CD14-positive monocyte (primary cell): ENCODE results near the gene NDUFB11. TPM values are rescaled to one million over a fixed set of nuclear protein-coding genes. Genes with fewer than 3 reads are reported as not detected.

Source experiments
- DNase-seq, 3 donors: peaks; one replicate each; pipeline ENCODE4 v3.0.0-alpha.2; 2011 to 2022
- H2AFZ ChIP-seq: 2 replicates; pipeline ENCODE4 v1.6.0; 2012; ENCODE audit warnings: mild to moderate bottlenecking, low read depth, low read length, inconsistent platforms; ENCODE audit not compliant: insufficient read depth, poor library complexity, severe bottlenecking
- H3K27ac ChIP-seq, 2 donors: 1 replicate in 1 of 2; 2 replicates in 1 of 2; pipeline ENCODE4 v1.5.1; 2012 to 2013; ENCODE audit warnings: low read length in 2 of 2, control low read depth in 1 of 2, inconsistent platforms in 1 of 2, low read depth in 1 of 2, mild to moderate bottlenecking in 1 of 2
- H3K27me3 ChIP-seq, 2 donors: one replicate each; pipeline versions ENCODE4 v1.6.0 to v1.6.1; 2011 to 2013; ENCODE audit warnings: low read length in 2 of 2; ENCODE audit not compliant: control insufficient read depth in 2 of 2, insufficient read depth in 2 of 2
- H3K36me3 ChIP-seq, 2 donors: replicated peaks in 1 of 2; 1 replicate in 1 of 2; 2 replicates in 1 of 2; pipeline versions ENCODE4 v1.5.1 to v1.6.1; 2012 to 2013; ENCODE audit warnings: low read length in 2 of 2, control low read depth in 1 of 2, inconsistent platforms in 1 of 2, mild to moderate bottlenecking in 1 of 2; ENCODE audit not compliant: insufficient read depth in 2 of 2, control insufficient read depth in 1 of 2
- H3K4me1 ChIP-seq, 2 donors: 1 replicate in 1 of 2; 2 replicates in 1 of 2; pipeline versions ENCODE4 v1.5.1 to v1.6.1; 2012 to 2013; ENCODE audit warnings: low read length in 2 of 2, control low read depth in 1 of 2, inconsistent platforms in 1 of 2, mild to moderate bottlenecking in 1 of 2, moderate library complexity in 1 of 2; ENCODE audit not compliant: insufficient read depth in 2 of 2, control insufficient read depth in 1 of 2
- H3K4me2 ChIP-seq: replicated peaks from 2 replicates; pipeline ENCODE3; 2012; ENCODE audit warnings: low read length, moderate library complexity, mild to moderate bottlenecking; ENCODE audit not compliant: poor library complexity, severe bottlenecking; ENCODE audit errors: extremely low read depth
- H3K4me3 ChIP-seq, 3 experiments: fragments of 200-600 bp in 1 of 3; sonication (generic) in 1 of 3; replicated peaks in 1 of 3; 1 replicate in 2 of 3; 2 replicates in 1 of 3; pipeline ENCODE4 v1.5.1; 2011 to 2013; ENCODE audit warnings: low read length in 3 of 3, mild to moderate bottlenecking in 3 of 3, control low read depth in 2 of 3, low read depth in 2 of 3, inconsistent platforms in 1 of 3, moderate library complexity in 1 of 3
- H3K79me2 ChIP-seq: 2 replicates; pipeline ENCODE4 v1.6.0; 2012; ENCODE audit warnings: mild to moderate bottlenecking, control low read depth, inconsistent platforms, low read length, moderate library complexity; ENCODE audit not compliant: insufficient read depth
- H3K9ac ChIP-seq: 2 replicates; pipeline ENCODE4 v1.6.0; 2017; ENCODE audit warnings: low read length, mild to moderate bottlenecking; ENCODE audit not compliant: insufficient read depth, poor library complexity, severe bottlenecking
- H3K9me3 ChIP-seq, 2 donors: replicated peaks in 1 of 2; 1 replicate in 1 of 2; 2 replicates in 1 of 2; pipeline versions ENCODE4 v1.5.1 to v1.6.1; 2012 to 2013; ENCODE audit warnings: low read length in 2 of 2, control low read depth in 1 of 2; ENCODE audit not compliant: control insufficient read depth in 1 of 2, insufficient read depth in 1 of 2
- H4K20me1 ChIP-seq: 2 replicates; pipeline ENCODE4 v1.6.0; 2012; ENCODE audit warnings: mild to moderate bottlenecking, low read length, control low read depth, moderate library complexity; ENCODE audit not compliant: insufficient read depth
- H3K27ac Mint-ChIP-seq, 7 donors: one replicate each; pipeline ENCODE4 v1.8.0; 2020; ENCODE audit warnings: mild to moderate bottlenecking in 7 of 7, mixed read lengths in 7 of 7, moderate library complexity in 6 of 7, inconsistent platforms in 2 of 7
- H3K27me3 Mint-ChIP-seq, 3 donors: one replicate each; pipeline ENCODE4 v1.8.0; 2021 to 2022; ENCODE audit warnings: low read depth in 3 of 3, mild to moderate bottlenecking in 3 of 3, mixed read lengths in 3 of 3, moderate library complexity in 3 of 3, inconsistent platforms in 1 of 3
- H3K36me3 Mint-ChIP-seq, 2 donors: one replicate each; pipeline ENCODE4 v1.8.0; 2020; ENCODE audit warnings: mixed read lengths in 2 of 2, inconsistent platforms in 1 of 2, mild to moderate bottlenecking in 1 of 2
- H3K4me1 Mint-ChIP-seq: one replicate; pipeline ENCODE4 v1.8.0; 2020; ENCODE audit warnings: mild to moderate bottlenecking, mixed read lengths
- H3K4me3 Mint-ChIP-seq, 2 donors: one replicate each; pipeline ENCODE4 v1.8.0; 2020; ENCODE audit warnings: mild to moderate bottlenecking in 2 of 2, mixed read lengths in 2 of 2, moderate library complexity in 1 of 2
- H3K9me3 Mint-ChIP-seq, 7 donors: one replicate each; pipeline ENCODE4 v1.8.0; 2020 to 2022; ENCODE audit warnings: mixed read lengths in 7 of 7, mild to moderate bottlenecking in 6 of 7, moderate library complexity in 6 of 7, inconsistent platforms in 2 of 7
- WGBS: methylation state at CpG from one replicate; pipeline ENCODE4 v1.1.5; 2013; ENCODE audit warnings: missing lambda C conversion rate; ENCODE audit not compliant: insufficient coverage; 5-methylcytosine and 5-hydroxymethylcytosine counted together
- intact Hi-C, 2 donors: fragments of 100-400 bp; cut with micrococcal nuclease; formaldehyde crosslinking; loops; one replicate each; pipeline versions ENCODE4 v1.15.0 to v1.15.1; 2023
- polyA plus RNA-seq, 3 donors: library from polyadenylated mRNA; depleted of rRNA in 1 of 3; unstranded in 2 of 3; stranded (reverse) in 1 of 3; fragments of 300-500 nt in 2 of 3; fragments of >200 nt in 1 of 3; fragmentation: Illumina TruSeq in 2 of 3; gene quantifications; 1 replicate in 2 of 3; 2 replicates in 1 of 3; pipeline ENCODE4 v1.2.3, GENCODE V29; 2012 to 2021
- TF ChIP-seq, protein P1 (sequence below): fragments of 200-600 bp; IDR thresholded peaks from one replicate; pipeline ENCODE4 v1.8.0; 2022; ENCODE audit warnings: antibody characterized with exemption, mild to moderate bottlenecking

NDUFB11 gene
- polyA plus RNA-seq, 3 donors: 35.2 to 139 (median 104) TPM

DNA sequence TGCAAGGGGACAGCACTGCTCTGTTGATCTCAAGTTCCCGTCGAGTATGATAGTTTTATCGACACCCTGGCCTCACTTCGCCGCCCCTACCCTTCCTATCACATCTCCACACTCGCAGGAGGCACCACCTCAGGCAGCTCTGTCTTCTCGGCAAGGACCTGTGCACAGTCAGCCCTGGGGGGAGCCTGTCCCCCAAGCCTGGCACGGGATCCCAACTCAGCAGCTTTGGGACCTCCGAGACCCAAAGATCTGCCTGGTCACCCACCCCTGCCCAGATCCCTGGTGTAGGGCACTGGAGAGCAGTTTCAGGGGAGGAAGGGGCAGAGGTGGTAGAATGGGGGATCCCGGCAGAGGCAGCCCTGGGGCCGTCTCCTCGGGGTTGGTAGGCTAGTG, 31.1 kb upstream of the NDUFB11 start:
- TF ChIP-seq, protein P1, sequence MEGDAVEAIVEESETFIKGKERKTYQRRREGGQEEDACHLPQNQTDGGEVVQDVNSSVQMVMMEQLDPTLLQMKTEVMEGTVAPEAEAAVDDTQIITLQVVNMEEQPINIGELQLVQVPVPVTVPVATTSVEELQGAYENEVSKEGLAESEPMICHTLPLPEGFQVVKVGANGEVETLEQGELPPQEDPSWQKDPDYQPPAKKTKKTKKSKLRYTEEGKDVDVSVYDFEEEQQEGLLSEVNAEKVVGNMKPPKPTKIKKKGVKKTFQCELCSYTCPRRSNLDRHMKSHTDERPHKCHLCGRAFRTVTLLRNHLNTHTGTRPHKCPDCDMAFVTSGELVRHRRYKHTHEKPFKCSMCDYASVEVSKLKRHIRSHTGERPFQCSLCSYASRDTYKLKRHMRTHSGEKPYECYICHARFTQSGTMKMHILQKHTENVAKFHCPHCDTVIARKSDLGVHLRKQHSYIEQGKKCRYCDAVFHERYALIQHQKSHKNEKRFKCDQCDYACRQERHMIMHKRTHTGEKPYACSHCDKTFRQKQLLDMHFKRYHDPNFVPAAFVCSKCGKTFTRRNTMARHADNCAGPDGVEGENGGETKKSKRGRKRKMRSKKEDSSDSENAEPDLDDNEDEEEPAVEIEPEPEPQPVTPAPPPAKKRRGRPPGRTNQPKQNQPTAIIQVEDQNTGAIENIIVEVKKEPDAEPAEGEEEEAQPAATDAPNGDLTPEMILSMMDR: no peak
- Histone ChIP-seq H4K20me1 (peaks cover 15% of the 10 kb centered on the region), H3K36me3 (peaks cover 82 to 99% of the 10 kb centered on the region in 2 donors), H3K4me3 (no peak overlapping the region), H3K9ac (no peak overlapping the region), H3K4me1 (no peaks in the 10 kb centered on the region), H3K27me3 (no peaks in the 10 kb centered on the region), H3K9me3 (no peaks in the 10 kb centered on the region), H3K27ac (no peak overlapping the region), H2AFZ (no peak overlapping the region), H3K4me2 (no peak overlapping the region), H3K79me2 (no peaks in the 10 kb centered on the region)
- intact Hi-C loops: no loop called here
- 100% methylated on average over 1 of the region's 12 CpGs for WGBS
- Mint-ChIP-seq H3K36me3 (peaks cover 60 to 88% of the 10 kb centered on the region in 2 donors), H3K4me3 (no peak overlapping the region), H3K9me3 (peaks cover 0 to 2% (median 0%) of the 10 kb centered on the region in 7 donors), H3K27me3 (peaks cover 0 to 52% (median 1%) of the 10 kb centered on the region in 3 donors), H3K27ac (no peak overlapping the region), H3K4me1 (no peaks in the 10 kb centered on the region)
- DNase-seq: no peak

DNA sequence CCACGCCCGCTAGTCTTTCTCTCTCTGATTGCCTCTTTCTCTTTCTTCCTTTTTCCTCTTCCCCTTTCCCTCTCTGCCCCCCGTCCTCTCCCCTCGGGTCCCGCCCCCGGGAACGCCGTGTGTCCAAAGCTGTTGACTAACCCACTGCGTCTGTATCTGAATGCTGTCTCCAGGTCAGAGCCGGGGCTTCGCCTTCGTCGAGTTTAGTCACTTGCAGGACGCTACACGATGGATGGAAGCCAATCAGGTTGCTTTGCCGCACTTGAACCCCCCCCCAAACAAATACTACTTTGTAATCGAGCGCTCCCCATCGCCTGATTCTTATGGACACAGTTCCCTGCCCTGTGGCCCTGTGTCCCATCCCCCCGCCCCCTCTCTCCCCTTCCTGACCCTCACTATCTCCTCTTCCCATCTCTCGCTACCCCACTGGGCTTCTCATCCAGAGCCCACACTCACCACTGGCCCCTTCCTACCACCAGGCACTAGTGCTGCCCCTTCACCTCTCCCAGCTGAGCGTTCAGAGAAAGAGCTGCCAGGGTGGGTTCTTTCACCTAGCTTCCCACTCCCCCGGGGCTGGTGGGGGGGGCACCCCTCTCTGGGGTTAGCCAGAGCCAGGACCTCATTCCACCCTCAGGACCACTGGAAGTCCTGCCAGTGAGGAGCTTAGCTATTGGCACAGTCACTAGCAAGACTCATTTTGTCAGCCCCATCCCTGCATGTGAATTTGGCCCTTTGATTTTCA, 30.5 kb upstream of the NDUFB11 start:
- Histone ChIP-seq H3K27ac (no peak overlapping the region), H3K4me2 (no peak overlapping the region), H3K4me1 (no peaks in the 10 kb centered on the region), H2AFZ (no peak overlapping the region), H3K36me3 (peaks cover 83 to 99% of the 10 kb centered on the region in 2 donors), H3K4me3 (no peak overlapping the region), H3K9ac (no peak overlapping the region), H3K79me2 (no peaks in the 10 kb centered on the region), H4K20me1 (peaks cover 20% of the 10 kb centered on the region), H3K27me3 (no peaks in the 10 kb centered on the region), H3K9me3 (no peaks in the 10 kb centered on the region)
- H3K27me3 Mint-ChIP-seq: peaks cover 0 to 53% (median 1%) of the 10 kb centered on the region in 3 donors
- TF ChIP-seq, protein P1: no peak
- H3K36me3 Mint-ChIP-seq: peaks cover 60 to 90% of the 10 kb centered on the region in 2 donors
- intact Hi-C loops: no loop called here
- H3K27ac Mint-ChIP-seq: peak overlapping the region in 1 of 7 donors; percentile 61
- peaks cover 0 to 2% (median 0%) of the 10 kb centered on the region in 7 donors for H3K9me3 Mint-ChIP-seq
- no peak overlapping the region for H3K4me3 Mint-ChIP-seq
- no peak for DNase-seq
- 100% methylated on average over 1 of the region's 23 CpGs for WGBS
- H3K4me1 Mint-ChIP-seq: no peaks in the 10 kb centered on the region
